Activated T-cell treated with anti-CD3 and anti-CD28 coated beads, Interleukin-2, amount 50 U/mL, for 4 hours (primary cell): ENCODE measurements around the gene PRAMEF1. TPM values are rescaled to one million over a fixed set of nuclear protein-coding genes. Genes with fewer than 3 reads are reported as not detected.
"Not testable (repeated sequence)": the region's sequence is repeated elsewhere in the genome, so short reads cannot be mapped to it uniquely, and the experiment has no call there.

Source experiments
- ATAC-seq, 2 donors: fragments of 200-7000 bp; cut with Tn5 transposase; one replicate each; pipeline ENCODE4 v1.10.0; 2021
- DNase-seq: peaks from one replicate; pipeline ENCODE4 v3.0.0-alpha.2; 2020
- H3K27me3 Mint-ChIP-seq: one replicate; pipeline ENCODE4 v1.8.0; 2021; ENCODE audit warnings: low read depth, mixed read lengths
- H3K36me3 Mint-ChIP-seq: one replicate; pipeline ENCODE4 v1.8.0; 2022; ENCODE audit warnings: mixed read lengths; ENCODE audit not compliant: insufficient read depth
- H3K4me1 Mint-ChIP-seq: one replicate; pipeline ENCODE4 v1.8.0; 2021; ENCODE audit warnings: low read depth, mixed read lengths
- H3K4me3 Mint-ChIP-seq: one replicate; pipeline ENCODE4 v1.8.0; 2021; ENCODE audit warnings: mild to moderate bottlenecking, moderate library complexity, mixed read lengths
- H3K9me3 Mint-ChIP-seq: one replicate; pipeline ENCODE4 v1.8.0; 2021; ENCODE audit warnings: mixed read lengths
- total RNA-seq, 3 donors: library from RNA; stranded (reverse); gene quantifications; one replicate each; pipeline ENCODE4 v1.2.1, GENCODE V29; 2021

Gene PRAMEF1
- total RNA-seq, 3 donors from 2014 or later: not detected

- Mint-ChIP-seq H3K4me1 (no peaks in the 10 kb centered on the region), H3K9me3 (no peaks in the 10 kb centered on the region), H3K27me3 (peaks cover 40% of the 10 kb centered on the region), H3K36me3 (no peaks in the 10 kb centered on the region), H3K4me3 (no peak overlapping the region)
- no peak for ATAC-seq
- DNase-seq: no peak
Measured at GRCh38 chr1:12769031-12769430, 22.2 kb upstream of the PRAMEF1 start.

GRCh38 chr1:12769976-12770505, 21.2 kb upstream of the PRAMEF1 start:
- peaks cover 44% of the 10 kb centered on the region for H3K27me3 Mint-ChIP-seq
- ATAC-seq: no peak
- H3K4me1 Mint-ChIP-seq: no peaks in the 10 kb centered on the region
- H3K9me3 Mint-ChIP-seq: no peaks in the 10 kb centered on the region
- no peaks in the 10 kb centered on the region for H3K36me3 Mint-ChIP-seq
- no peak overlapping the region for H3K4me3 Mint-ChIP-seq
- no peak for DNase-seq

GRCh38 chr1:12770620-12771019, 20.6 kb upstream of the PRAMEF1 start:
- H3K9me3 Mint-ChIP-seq: no peaks in the 10 kb centered on the region
- DNase-seq: no peak

GRCh38 chr1:12771186-12771585, 20.0 kb upstream of the PRAMEF1 start:
- no peak for ATAC-seq
- Mint-ChIP-seq H3K4me1 (no peaks in the 10 kb centered on the region), H3K36me3 (no peaks in the 10 kb centered on the region), H3K9me3 (no peaks in the 10 kb centered on the region), H3K27me3 (peaks cover 44% of the 10 kb centered on the region), H3K4me3 (no peak overlapping the region)
- DNase-seq: no peak

More at GRCh38 chr1:12770620-12771019, 20.6 kb upstream of the PRAMEF1 start:
- H3K4me1 Mint-ChIP-seq: no peaks in the 10 kb centered on the region
- no peak for ATAC-seq
- H3K27me3 Mint-ChIP-seq: peaks cover 44% of the 10 kb centered on the region
- H3K4me3 Mint-ChIP-seq: no peak overlapping the region
- no peaks in the 10 kb centered on the region for H3K36me3 Mint-ChIP-seq

- no peaks in the 10 kb centered on the region for H3K36me3 Mint-ChIP-seq
- no peaks in the 10 kb centered on the region for H3K4me1 Mint-ChIP-seq
- ATAC-seq (no peak), DNase-seq (no peak)
- no peak overlapping the region for H3K4me3 Mint-ChIP-seq
- H3K27me3 Mint-ChIP-seq: peaks cover 43% of the 10 kb centered on the region
- no peaks in the 10 kb centered on the region for H3K9me3 Mint-ChIP-seq
Measured at GRCh38 chr1:12772520-12772919, 18.7 kb upstream of the PRAMEF1 start.

- Mint-ChIP-seq H3K36me3 (no peaks in the 10 kb centered on the region), H3K27me3 (peaks cover 34% of the 10 kb centered on the region)
Measured at GRCh38 chr1:12773438-12773837, 17.8 kb upstream of the PRAMEF1 start, which contains the start of gene PRAMEF12. Gene PRAMEF12 (plus strand): TSS chr1:12773738. CDS start chr1:12774868, 1,130 bp downstream.

GRCh38 chr1:12774801-12775345, 16.3 kb upstream of the PRAMEF1 start:
- no peak overlapping the region for H3K4me3 Mint-ChIP-seq
- no peaks in the 10 kb centered on the region for H3K4me1 Mint-ChIP-seq
- peaks cover 23% of the 10 kb centered on the region for H3K27me3 Mint-ChIP-seq
- DNase-seq (no peak), ATAC-seq (no peak)
- H3K9me3 Mint-ChIP-seq: no peaks in the 10 kb centered on the region
- no peaks in the 10 kb centered on the region for H3K36me3 Mint-ChIP-seq

More at GRCh38 chr1:12773438-12773837, 17.8 kb upstream of the PRAMEF1 start, which contains the start of gene PRAMEF12:
- H3K9me3 Mint-ChIP-seq: no peaks in the 10 kb centered on the region
- H3K4me1 Mint-ChIP-seq: no peaks in the 10 kb centered on the region
- no peak within 1 kb of the TSS for H3K4me3 Mint-ChIP-seq
- ATAC-seq (no peak), DNase-seq (no peak)

GRCh38 chr1:12775443-12775842, 15.8 kb upstream of the PRAMEF1 start:
- Mint-ChIP-seq H3K9me3 (no peaks in the 10 kb centered on the region), H3K36me3 (no peaks in the 10 kb centered on the region), H3K27me3 (peaks cover 17% of the 10 kb centered on the region), H3K4me1 (no peaks in the 10 kb centered on the region), H3K4me3 (no peak overlapping the region)
- ATAC-seq (no peak), DNase-seq (no peak)

GRCh38 chr1:12776801-12777557, 14.2 kb upstream of the PRAMEF1 start:
- no peak for ATAC-seq
- no peak for DNase-seq
- Mint-ChIP-seq H3K4me3 (no peak overlapping the region), H3K4me1 (no peaks in the 10 kb centered on the region), H3K9me3 (no peaks in the 10 kb centered on the region), H3K36me3 (no peaks in the 10 kb centered on the region), H3K27me3 (peaks cover 11% of the 10 kb centered on the region)

GRCh38 chr1:12778061-12778460, 13.1 kb upstream of the PRAMEF1 start:
- H3K4me1 Mint-ChIP-seq: no peaks in the 10 kb centered on the region
- peaks cover 8% of the 10 kb centered on the region for H3K27me3 Mint-ChIP-seq
- DNase-seq (no peak), ATAC-seq (no peak)
- H3K9me3 Mint-ChIP-seq: no peaks in the 10 kb centered on the region
- no peak overlapping the region for H3K4me3 Mint-ChIP-seq
- no peaks in the 10 kb centered on the region for H3K36me3 Mint-ChIP-seq

- peaks cover 3% of the 10 kb centered on the region for H3K9me3 Mint-ChIP-seq
- ATAC-seq (no peak), DNase-seq (no peak)
- no peaks in the 10 kb centered on the region for H3K36me3 Mint-ChIP-seq
- H3K27me3 Mint-ChIP-seq: peaks cover 6% of the 10 kb centered on the region
- H3K4me1 Mint-ChIP-seq: no peaks in the 10 kb centered on the region
- H3K4me3 Mint-ChIP-seq: no peak overlapping the region
Measured at GRCh38 chr1:12778907-12779306, 12.3 kb upstream of the PRAMEF1 start.

GRCh38 chr1:12781488-12781887, 9.7 kb upstream of the PRAMEF1 start:
- H3K9me3 Mint-ChIP-seq: peaks cover 13% of the 10 kb centered on the region
- not testable (repeated sequence) for H3K27me3 Mint-ChIP-seq, DNase-seq, H3K36me3 Mint-ChIP-seq, ATAC-seq, H3K4me3 Mint-ChIP-seq, H3K4me1 Mint-ChIP-seq

- not testable (repeated sequence) for H3K27me3 Mint-ChIP-seq, ATAC-seq, H3K4me3 Mint-ChIP-seq, H3K36me3 Mint-ChIP-seq, H3K4me1 Mint-ChIP-seq, DNase-seq
- H3K9me3 Mint-ChIP-seq: peaks cover 15% of the 10 kb centered on the region
Measured at GRCh38 chr1:12783783-12784182, 7.4 kb upstream of the PRAMEF1 start.

GRCh38 chr1:12784729-12785128, 6.5 kb upstream of the PRAMEF1 start:
- not testable (repeated sequence) for H3K36me3 Mint-ChIP-seq, H3K4me1 Mint-ChIP-seq, ATAC-seq, H3K27me3 Mint-ChIP-seq, H3K4me3 Mint-ChIP-seq, DNase-seq
- peaks cover 15% of the 10 kb centered on the region for H3K9me3 Mint-ChIP-seq

- H3K9me3 Mint-ChIP-seq: peaks cover 4% of the 10 kb centered on the region
- no peak for ATAC-seq
- no peak for DNase-seq
- no peaks in the 10 kb centered on the region for H3K36me3 Mint-ChIP-seq
- no peak overlapping the region for H3K4me3 Mint-ChIP-seq
- peaks cover 2% of the 10 kb centered on the region for H3K27me3 Mint-ChIP-seq
- H3K4me1 Mint-ChIP-seq: no peaks in the 10 kb centered on the region
Measured at GRCh38 chr1:12798911-12799310, 7.7 kb downstream of the PRAMEF1 start.
